Hepatocyte (in vitro differentiated cells): ENCODE results near the gene ST14. TPM values are rescaled to one million over a fixed set of nuclear protein-coding genes. Genes with fewer than 3 reads are reported as not detected.

ENCODE experiments used
- DNase-seq: peaks from one replicate; pipeline ENCODE4 v3.0.0-alpha.2; 2016; ENCODE audit warnings: low spot score
- H2AFZ ChIP-seq: fragments of 200-600 bp; sonication (generic); 2 replicates; pipeline ENCODE4 v1.6.0; 2016; ENCODE audit warnings: antibody characterized with exemption, mild to moderate bottlenecking
- H3K27ac ChIP-seq: fragments of 200-600 bp; sonication (generic); 2 replicates; pipeline ENCODE4 v1.5.1; 2016; ENCODE audit warnings: mild to moderate bottlenecking
- H3K27me3 ChIP-seq: fragments of 200-600 bp; sonication (generic); 2 replicates; pipeline ENCODE4 v1.6.1; 2016
- H3K36me3 ChIP-seq: fragments of 200-600 bp; sonication (generic); replicated peaks from 2 replicates; pipeline ENCODE4 v1.5.1; 2016; ENCODE audit warnings: low read depth; ENCODE audit not compliant: insufficient read depth
- H3K4me1 ChIP-seq: fragments of 200-600 bp; sonication (generic); 2 replicates; pipeline ENCODE4 v1.5.1; 2016; ENCODE audit warnings: mild to moderate bottlenecking, moderate library complexity; ENCODE audit not compliant: insufficient read depth
- H3K4me2 ChIP-seq: fragments of 200-600 bp; sonication (generic); 2 replicates; pipeline ENCODE4 v1.6.0; 2016
- H3K4me3 ChIP-seq: fragments of 200-600 bp; sonication (generic); 2 replicates; pipeline ENCODE4 v1.5.1; 2016; ENCODE audit warnings: mild to moderate bottlenecking
- H3K79me2 ChIP-seq: fragments of 200-600 bp; sonication (generic); 2 replicates; pipeline ENCODE4 v1.6.0; 2017; ENCODE audit warnings: mild to moderate bottlenecking
- H3K9me2 ChIP-seq: fragments of 200-600 bp; sonication (generic); replicated peaks from 2 replicates; pipeline ENCODE4 v1.6.0; 2017; ENCODE audit warnings: mild to moderate bottlenecking; ENCODE audit not compliant: insufficient read depth
- H3K9me3 ChIP-seq: fragments of 200-600 bp; sonication (generic); 2 replicates; pipeline ENCODE4 v1.5.1; 2016; ENCODE audit warnings: low read depth, mild to moderate bottlenecking
- H4K20me1 ChIP-seq: fragments of 200-600 bp; sonication (generic); 2 replicates; pipeline ENCODE4 v1.6.0; 2016; ENCODE audit warnings: mild to moderate bottlenecking; ENCODE audit not compliant: insufficient read depth, poor library complexity, severe bottlenecking
- CTCF ChIP-seq: fragments of 200-600 bp; sonication (generic); IDR thresholded peaks from 2 replicates; pipeline ENCODE4 v1.5.1; 2016; ENCODE audit warnings: antibody characterized with exemption, mild to moderate bottlenecking; ENCODE audit not compliant: poor library complexity
- EZH2 ChIP-seq: fragments of 200-600 bp; sonication (generic); IDR thresholded peaks from 2 replicates; pipeline ENCODE4 v1.6.1; 2016; ENCODE audit warnings: antibody characterized with exemption, mild to moderate bottlenecking, borderline replicate concordance
- EZH2phosphoT487 ChIP-seq: fragments of 200-600 bp; sonication (generic); IDR thresholded peaks from one replicate; pipeline ENCODE4 v1.6.1; 2018; ENCODE audit warnings: antibody characterized with exemption, mild to moderate bottlenecking, low read depth, moderate library complexity; ENCODE audit not compliant: unreplicated experiment, severe bottlenecking
- WGBS: methylation state at CpG from one replicate; pipeline ENCODE4 v1.1.6; 2016; ENCODE audit warnings: low lambda C conversion rate; ENCODE audit errors: missing lambda C conversion rate; 5-methylcytosine and 5-hydroxymethylcytosine counted together
- polyA plus RNA-seq: library from polyadenylated mRNA; unstranded; fragments of >200 nt; fragmentation: Nextera tagmentation; extraction: Ambion mirVana; gene quantifications from 2 replicates; pipeline ENCODE4 v1.2.1, GENCODE V29; 2016
- total RNA-seq: library from RNA; depleted of rRNA; stranded (reverse); fragments of >200 nt; gene quantifications from 2 replicates; pipeline ENCODE4 v1.2.3, GENCODE V29; 2014

Gene ST14
- total and polyA plus RNA-seq, 2 experiments from 2014 or later: 85.2 to 93.3 TPM

- no peak for DNase-seq
- no peaks in the 10 kb centered on the region for H3K9me2 ChIP-seq
- no peak overlapping the region for H3K4me2 ChIP-seq
- H3K27me3 ChIP-seq: no peaks in the 10 kb centered on the region
- no peaks in the 10 kb centered on the region for H3K9me3 ChIP-seq
- no peak overlapping the region for H3K27ac ChIP-seq
- no peak overlapping the region for H2AFZ ChIP-seq
- H3K4me3 ChIP-seq: no peak overlapping the region
- H3K36me3 ChIP-seq: no peaks in the 10 kb centered on the region
- H3K79me2 ChIP-seq: no peaks in the 10 kb centered on the region
- WGBS: 88% methylated on average over 25 of the region's 25 CpGs
- no peaks in the 10 kb centered on the region for H3K4me1 ChIP-seq
- TF ChIP-seq EZH2phosphoT487 (no peak), EZH2 (no peak), CTCF (no peak)
- no peaks in the 10 kb centered on the region for H4K20me1 ChIP-seq
These were observed 43.5 kb downstream of the ST14 start for GRCh38 chr11:130202818-130203689.

- H3K4me3 ChIP-seq: no peak overlapping the region
- H3K36me3 ChIP-seq: no peaks in the 10 kb centered on the region
- 94% methylated on average over 27 of the region's 27 CpGs for WGBS
- H3K4me2 ChIP-seq: no peak overlapping the region
- no peaks in the 10 kb centered on the region for H4K20me1 ChIP-seq
- no peak overlapping the region for H2AFZ ChIP-seq
- no peaks in the 10 kb centered on the region for H3K27me3 ChIP-seq
- no peaks in the 10 kb centered on the region for H3K9me2 ChIP-seq
- H3K79me2 ChIP-seq: no peaks in the 10 kb centered on the region
- no peak for DNase-seq
- H3K9me3 ChIP-seq: no peaks in the 10 kb centered on the region
- H3K27ac ChIP-seq: no peak overlapping the region
- TF ChIP-seq EZH2 (no peak), EZH2phosphoT487 (no peak)
- H3K4me1 ChIP-seq: no peaks in the 10 kb centered on the region
These were observed 44.5 kb downstream of the ST14 start for GRCh38 chr11:130203766-130204702.

GRCh38 chr11:130204703-130205095 lies 45.1 kb downstream of the ST14 start:
- 96% methylated on average over 11 of the region's 11 CpGs for WGBS
- Histone ChIP-seq H4K20me1 (no peaks in the 10 kb centered on the region), H3K9me3 (no peaks in the 10 kb centered on the region), H3K9me2 (no peaks in the 10 kb centered on the region), H3K4me3 (no peak overlapping the region), H3K4me1 (no peaks in the 10 kb centered on the region), H3K27me3 (no peaks in the 10 kb centered on the region), H2AFZ (no peak overlapping the region), H3K36me3 (no peaks in the 10 kb centered on the region), H3K27ac (no peak overlapping the region), H3K79me2 (no peaks in the 10 kb centered on the region), H3K4me2 (no peak overlapping the region)
- TF ChIP-seq CTCF (no peak), EZH2 (no peak), EZH2phosphoT487 (no peak)
- DNase-seq: no peak
